Peyer's patch (tissue), 4 donors: Measurements from ENCODE around the gene HMG20B. TPM values are rescaled to one million over a fixed set of nuclear protein-coding genes. Genes with fewer than 3 reads are reported as not detected.

Experiments used
- DNase-seq, 3 donors: peaks; one replicate each; pipeline ENCODE4 v3.0.0-alpha.2; 2017 to 2019
- H3K27ac ChIP-seq, 4 donors: fragments of 200-600 bp; sonication (generic); one replicate each; pipeline ENCODE4 v1.5.1; 2016 to 2019
- H3K27me3 ChIP-seq, 2 donors: fragments of 200-600 bp; sonication (generic); one replicate each; pipeline ENCODE4 v1.5.1; 2019
- H3K36me3 ChIP-seq, 3 donors: fragments of 200-600 bp; sonication (generic); one replicate each; pipeline ENCODE4 v1.5.1; 2016 to 2019
- H3K4me1 ChIP-seq, 4 donors: fragments of 200-600 bp; sonication (generic); one replicate each; pipeline ENCODE4 v1.5.1; 2016 to 2019
- H3K4me3 ChIP-seq, 4 donors: fragments of 200-600 bp; sonication (generic); 1 replicate in 3 of 4; 2 replicates in 1 of 4; pipeline ENCODE4 v1.5.1; 2016 to 2019; ENCODE audit warnings: mild to moderate bottlenecking in 1 of 4
- H3K9me3 ChIP-seq, 4 donors: fragments of 200-600 bp; sonication (generic); one replicate each; pipeline ENCODE4 v1.5.1; 2016 to 2019; ENCODE audit warnings: mild to moderate bottlenecking in 1 of 4
- CTCF ChIP-seq, 6 experiments: fragments of 450-650 bp in 4 of 6; fragments of 200-600 bp in 2 of 6; sonication (generic) in 1 of 6; IDR thresholded peaks; one replicate each; pipeline ENCODE4 v1.5.1; 2017 to 2019; ENCODE audit warnings: antibody characterized with exemption in 6 of 6, mild to moderate bottlenecking in 3 of 6, moderate library complexity in 1 of 6
- POLR2A ChIP-seq, 2 donors: fragments of 450-650 bp; IDR thresholded peaks; one replicate each; pipeline ENCODE4 v1.5.1; 2017; ENCODE audit warnings: antibody characterized with exemption in 2 of 2, mild to moderate bottlenecking in 2 of 2, moderate library complexity in 2 of 2
- total RNA-seq, 4 donors: library from RNA; depleted of rRNA; stranded (reverse); fragments of >200 nt; gene quantifications; one replicate each; pipeline ENCODE4 v1.1.0, GENCODE V29; 2016

HMG20B gene
- total RNA-seq, 4 donors from 2014 or later: 70.4 to 236 (median 117) TPM

- TF ChIP-seq POLR2A (IDR thresholded peaks at IDR 0.05) (no peak), CTCF (IDR thresholded peaks at IDR 0.05) (no peak)
- H3K4me1 ChIP-seq: peaks cover 4 to 50% (median 25%) of the 10 kb centered on the region in 4 donors
These were observed 18.3 kb upstream of the HMG20B start for GRCh38 chr19:3554254-3555083.

GRCh38 chr19:3555653-3556422 lies 16.9 kb upstream of the HMG20B start:
- DNase-seq: no peak
- Histone ChIP-seq H3K4me3 (peak overlapping the region; percentile 87 to 100 (median 96)), H3K27me3 (no peaks in the 10 kb centered on the region), H3K4me1 (peaks cover 4 to 50% (median 25%) of the 10 kb centered on the region in 4 donors), H3K9me3 (no peaks in the 10 kb centered on the region), H3K27ac (peak overlapping the region in 3 of 4 donors; percentile 18 to 90 (median 86)), H3K36me3 (peaks cover 0 to 2% (median 0%) of the 10 kb centered on the region in 3 donors)
- TF ChIP-seq POLR2A (IDR thresholded peaks at IDR 0.05): no peak
- no peak for TF ChIP-seq CTCF (IDR thresholded peaks at IDR 0.05)

More at GRCh38 chr19:3554254-3555083, 18.3 kb upstream of the HMG20B start:
- H3K9me3 ChIP-seq: no peaks in the 10 kb centered on the region
- DNase-seq: peak in 2 of 3 donors; percentile 66 to 71
- peak overlapping the region; percentile 69 to 90 (median 76) for H3K27ac ChIP-seq
- no peaks in the 10 kb centered on the region for H3K27me3 ChIP-seq
- H3K36me3 ChIP-seq: peaks cover 0 to 5% (median 0%) of the 10 kb centered on the region in 3 donors
- H3K4me3 ChIP-seq: peak overlapping the region in 1 of 4 donors; percentile 6

GRCh38 chr19:3556423-3556977 lies 16.2 kb upstream of the HMG20B start:
- Histone ChIP-seq H3K27me3 (no peaks in the 10 kb centered on the region), H3K36me3 (no peaks in the 10 kb centered on the region), H3K4me3 (peak overlapping the region; percentile 87 to 100 (median 96)), H3K27ac (peak overlapping the region; percentile 79 to 90 (median 85)), H3K4me1 (peaks cover 4 to 50% (median 25%) of the 10 kb centered on the region in 4 donors), H3K9me3 (no peaks in the 10 kb centered on the region)
- TF ChIP-seq POLR2A (IDR thresholded peaks at IDR 0.05) (no peak), CTCF (IDR thresholded peaks at IDR 0.05) (no peak)
- no peak for DNase-seq

GRCh38 chr19:3556978-3557460 lies 15.7 kb upstream of the HMG20B start:
- H3K4me3 ChIP-seq: peak overlapping the region; percentile 87 to 100 (median 96)
- TF ChIP-seq CTCF (IDR thresholded peaks at IDR 0.05) (peak in 4 of 6 experiments; percentile 29 to 46 (median 36)), POLR2A (IDR thresholded peaks at IDR 0.05) (no peak)
- peak overlapping the region; percentile 79 to 90 (median 85) for H3K27ac ChIP-seq
- peak; percentile 52 to 75 (median 74) for DNase-seq
- no peaks in the 10 kb centered on the region for H3K27me3 ChIP-seq
- H3K9me3 ChIP-seq: no peaks in the 10 kb centered on the region
- H3K36me3 ChIP-seq: no peaks in the 10 kb centered on the region
- H3K4me1 ChIP-seq: peaks cover 4 to 50% (median 25%) of the 10 kb centered on the region in 4 donors
